ENCODE data around the gene RRP12.

DNA sequence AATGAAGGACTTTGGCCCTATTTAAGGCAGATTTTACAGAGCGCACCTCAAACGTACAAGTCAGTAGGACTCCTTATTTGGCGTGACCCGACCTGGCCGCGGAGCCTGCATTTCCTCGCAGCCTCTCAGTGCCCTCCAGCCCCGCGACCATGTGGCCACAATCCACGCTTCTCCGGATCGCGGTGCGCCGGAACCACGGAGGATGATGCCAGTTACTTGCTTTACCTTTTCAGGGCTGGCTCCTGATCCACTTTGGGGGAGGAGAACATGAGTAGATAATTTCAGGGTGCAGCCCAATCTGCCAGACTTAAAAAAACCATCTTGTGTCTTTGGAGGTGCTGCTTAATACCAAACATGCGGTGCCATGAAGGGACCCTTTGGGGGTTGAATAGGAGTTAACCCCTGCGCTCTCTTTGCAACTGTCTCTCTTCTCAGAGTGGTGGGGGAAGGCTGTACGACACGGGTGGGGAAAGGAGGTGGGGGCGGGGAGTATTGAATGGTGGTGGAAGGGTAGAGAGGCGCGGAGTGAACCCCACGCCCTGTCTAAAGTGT lies 80.6 kb downstream of the RRP12 start:
- TF ChIP-seq, protein P1, sequence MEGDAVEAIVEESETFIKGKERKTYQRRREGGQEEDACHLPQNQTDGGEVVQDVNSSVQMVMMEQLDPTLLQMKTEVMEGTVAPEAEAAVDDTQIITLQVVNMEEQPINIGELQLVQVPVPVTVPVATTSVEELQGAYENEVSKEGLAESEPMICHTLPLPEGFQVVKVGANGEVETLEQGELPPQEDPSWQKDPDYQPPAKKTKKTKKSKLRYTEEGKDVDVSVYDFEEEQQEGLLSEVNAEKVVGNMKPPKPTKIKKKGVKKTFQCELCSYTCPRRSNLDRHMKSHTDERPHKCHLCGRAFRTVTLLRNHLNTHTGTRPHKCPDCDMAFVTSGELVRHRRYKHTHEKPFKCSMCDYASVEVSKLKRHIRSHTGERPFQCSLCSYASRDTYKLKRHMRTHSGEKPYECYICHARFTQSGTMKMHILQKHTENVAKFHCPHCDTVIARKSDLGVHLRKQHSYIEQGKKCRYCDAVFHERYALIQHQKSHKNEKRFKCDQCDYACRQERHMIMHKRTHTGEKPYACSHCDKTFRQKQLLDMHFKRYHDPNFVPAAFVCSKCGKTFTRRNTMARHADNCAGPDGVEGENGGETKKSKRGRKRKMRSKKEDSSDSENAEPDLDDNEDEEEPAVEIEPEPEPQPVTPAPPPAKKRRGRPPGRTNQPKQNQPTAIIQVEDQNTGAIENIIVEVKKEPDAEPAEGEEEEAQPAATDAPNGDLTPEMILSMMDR (conservative IDR thresholded peaks at IDR 0.05; ENCODE audit: low read length): no peak
- no peak for TF ChIP-seq EZH2phosphoT487 (IDR thresholded peaks at IDR 0.05; ENCODE audit: borderline replicate concordance)
